SK-N-SH (cell line): ENCODE results near the gene NTM. TPM values are rescaled to one million over a fixed set of nuclear protein-coding genes. Genes with fewer than 3 reads are reported as not detected.

ENCODE experiments used
- CTCF ChIA-PET: fragments of 300-600, 350-600 bp; formaldehyde crosslinking; extraction: SDS; loops from one replicate; lab custom pipeline; 2021; lab: Yijun Ruan, JAX
- POLR2A ChIA-PET: fragments of 350-600 bp; sonication (Branson Sonifier 250); formaldehyde crosslinking; extraction: SDS; loops from one replicate; lab custom pipeline; 2020; ENCODE audit warnings: antibody characterized with exemption, inconsistent platforms; lab: Yijun Ruan, JAX
- DNase-seq: peaks from one replicate; pipeline ENCODE4 v3.0.0; 2012
- H2AFZ ChIP-seq: fragments of 200-600 bp; sonication (generic); 2 replicates; pipeline ENCODE4 v1.8.1; 2016; ENCODE audit warnings: antibody characterized with exemption, mild to moderate bottlenecking, low read depth
- H3F3A ChIP-seq: fragments of 200-600 bp; sonication (generic); replicated peaks from 2 replicates; pipeline ENCODE3; 2016; ENCODE audit warnings: antibody characterized with exemption, mild to moderate bottlenecking; ENCODE audit not compliant: insufficient read depth
- H3K27ac ChIP-seq, 2 experiments: fragments of 200-500 bp in 1 of 2; fragments of 200-600 bp in 1 of 2; sonication (Bioruptor generic) in 1 of 2; sonication (generic), shearing (Covaris generic) in 1 of 2; 2 replicates each; pipeline versions ENCODE4 v1.5.1 to v1.6.1; 2014 to 2016; ENCODE audit warnings: low read depth in 2 of 2, inconsistent platforms in 1 of 2, low read length in 1 of 2, mild to moderate bottlenecking in 1 of 2, mixed read lengths in 1 of 2
- H3K27me3 ChIP-seq: fragments of 200-600 bp; sonication (generic), shearing (Covaris generic); 2 replicates; pipeline ENCODE4 v1.6.1; 2016; ENCODE audit warnings: mixed run types; ENCODE audit not compliant: insufficient read depth
- H3K36me3 ChIP-seq, 2 experiments: fragments of 200-500 bp in 1 of 2; fragments of 200-600 bp in 1 of 2; sonication (Bioruptor generic) in 1 of 2; sonication (generic) in 1 of 2; replicated peaks in 1 of 2; 2 replicates each; pipeline versions ENCODE3 to v1.5.1; 2014 to 2016; ENCODE audit warnings: low read length in 1 of 2, mild to moderate bottlenecking in 1 of 2; ENCODE audit not compliant: insufficient read depth in 2 of 2, control insufficient read depth in 1 of 2
- H3K4me1 ChIP-seq, 2 experiments: fragments of 200-500 bp in 1 of 2; fragments of 200-600 bp in 1 of 2; sonication (Bioruptor generic) in 1 of 2; sonication (generic), shearing (Covaris generic) in 1 of 2; 2 replicates each; pipeline versions ENCODE4 v1.5.1 to v1.6.1; 2014 to 2016; ENCODE audit warnings: low read depth in 1 of 2, low read length in 1 of 2, mixed run types in 1 of 2; ENCODE audit not compliant: insufficient read depth in 2 of 2, control insufficient read depth in 1 of 2
- H3K4me2 ChIP-seq: fragments of 200-600 bp; sonication (generic), shearing (Covaris generic); 2 replicates; pipeline ENCODE4 v1.6.1; 2017; ENCODE audit warnings: mixed run types
- H3K4me3 ChIP-seq, 2 experiments: fragments of 200-500 bp in 1 of 2; fragments of 200-600 bp in 1 of 2; sonication (Bioruptor generic) in 1 of 2; sonication (generic), shearing (Covaris generic) in 1 of 2; 2 replicates each; pipeline versions ENCODE4 v1.5.1 to v1.8.1; 2014 to 2016; ENCODE audit warnings: low read depth in 2 of 2, inconsistent platforms in 1 of 2, low read length in 1 of 2, mild to moderate bottlenecking in 1 of 2, mixed read lengths in 1 of 2, moderate library complexity in 1 of 2
- H3K79me2 ChIP-seq: fragments of 200-600 bp; sonication (generic); 2 replicates; pipeline ENCODE4 v1.8.1; 2017; ENCODE audit warnings: mild to moderate bottlenecking; ENCODE audit not compliant: insufficient read depth
- H3K9ac ChIP-seq: fragments of 200-600 bp; sonication (generic); 2 replicates; pipeline ENCODE4 v1.6.1; 2017; ENCODE audit warnings: mixed run types
- H3K9me2 ChIP-seq: fragments of 200-600 bp; sonication (generic); 2 replicates; pipeline ENCODE4 v1.6.1; 2017; ENCODE audit warnings: mixed run types
- H3K9me3 ChIP-seq: fragments of 200-600 bp; sonication (generic); 2 replicates; pipeline ENCODE4 v1.6.1; 2017; ENCODE audit warnings: mixed run types, mild to moderate bottlenecking, moderate library complexity
- H4K20me1 ChIP-seq: fragments of 200-600 bp; sonication (generic); 2 replicates; pipeline ENCODE4 v1.6.1; 2017; ENCODE audit warnings: mild to moderate bottlenecking, mixed run types; ENCODE audit not compliant: insufficient read depth
- CTCF ChIP-seq: fragments of 200-600 bp; sonication (generic); IDR thresholded peaks from 2 replicates; pipeline ENCODE4 v1.6.1; 2017; ENCODE audit warnings: antibody characterized with exemption, mild to moderate bottlenecking, moderate library complexity
- ELF1 ChIP-seq: IDR thresholded peaks from 2 replicates; pipeline ENCODE4 v1.4.0; 2012
- JUND ChIP-seq: IDR thresholded peaks from 2 replicates; pipeline ENCODE4 v1.4.0; 2012
- MAX ChIP-seq: IDR thresholded peaks from 2 replicates; pipeline ENCODE4 v1.4.0; 2012; ENCODE audit warnings: low read depth
- NRF1 ChIP-seq: IDR thresholded peaks from 2 replicates; pipeline ENCODE4 v1.6.1; 2012; ENCODE audit warnings: low read depth, mild to moderate bottlenecking, low read length
- POLR2AphosphoS5 ChIP-seq: IDR thresholded peaks from 2 replicates; pipeline ENCODE4 v1.6.1; 2012; ENCODE audit warnings: low read depth, low read length
- RAD21 ChIP-seq: IDR thresholded peaks from 2 replicates; pipeline ENCODE4 v1.6.1; 2012; ENCODE audit warnings: mild to moderate bottlenecking, low read length
- RFX5 ChIP-seq: IDR thresholded peaks from 2 replicates; pipeline ENCODE4 v1.6.1; 2012; ENCODE audit warnings: mild to moderate bottlenecking, improper control_type of control experiment, low read length
- SMC3 ChIP-seq: IDR thresholded peaks from 2 replicates; pipeline ENCODE4 v1.6.1; 2012; ENCODE audit warnings: low read depth, low read length, improper control_type of control experiment
- TEAD4 ChIP-seq: IDR thresholded peaks from 2 replicates; pipeline ENCODE4 v1.4.0; 2012; ENCODE audit warnings: mild to moderate bottlenecking, borderline replicate concordance; ENCODE audit not compliant: insufficient read depth
- USF2 ChIP-seq: fragments of 150-350 bp; IDR thresholded peaks from 2 replicates; pipeline ENCODE4 v1.6.1; 2017; ENCODE audit warnings: antibody characterized with exemption, low read length, low read depth, borderline replicate concordance
- ZBTB33 ChIP-seq: IDR thresholded peaks from 2 replicates; pipeline ENCODE4 v1.4.0; 2012; ENCODE audit warnings: low read depth, borderline replicate concordance
- WGBS: methylation state at CpG from one replicate; pipeline ENCODE4 v1.1.6; 2017; ENCODE audit warnings: low lambda C conversion rate; 5-methylcytosine and 5-hydroxymethylcytosine counted together
- polyA plus RNA-seq, 3 experiments: library from polyadenylated mRNA; depleted of rRNA; stranded (reverse); fragments of >200 nt; gene quantifications; 2 replicates each; pipeline ENCODE4 v1.2.3, GENCODE V29; 2012

NTM gene
- polyA plus RNA-seq, 1 of the 3 experiments (the other 2 are of a cell fraction) = 20.0 TPM

- H3K9me3 ChIP-seq = no peaks in the 10 kb centered on the region
- CTCF ChIA-PET = interaction anchor here (2.3 kb wide), 1 partner anchor 13 kb away, joined by 10 read pairs; no protein-coding TSS in a partner anchor
- no peak overlapping the region for H3K9ac ChIP-seq
- 83% methylated on average over 6 of the region's 6 CpGs for WGBS
- H3K4me2 ChIP-seq = no peak overlapping the region
- DNase-seq = no peak
- no peak overlapping the region for H3K27ac ChIP-seq
- no peaks in the 10 kb centered on the region for H3K27me3 ChIP-seq
- H3K9me2 ChIP-seq = no peaks in the 10 kb centered on the region
- no peaks in the 10 kb centered on the region for H3K36me3 ChIP-seq
- POLR2A ChIA-PET = no interaction called here
- peaks cover 0 to 8% of the 10 kb centered on the region in 2 experiments; a peak in 1 of 4 replicates for H3K4me1 ChIP-seq
- no peaks in the 10 kb centered on the region for H4K20me1 ChIP-seq
- H3K4me3 ChIP-seq = no peak overlapping the region
- no peak overlapping the region for H2AFZ ChIP-seq
- no peaks in the 10 kb centered on the region for H3K79me2 ChIP-seq
- TF ChIP-seq NRF1 = no peak
- TF ChIP-seq USF2 = no peak
- no peak for TF ChIP-seq SMC3
- no peak for TF ChIP-seq RAD21
- no peak for TF ChIP-seq MAX
- TF ChIP-seq ELF1 = no peak
- TF ChIP-seq POLR2AphosphoS5 = no peak
- no peaks in the 10 kb centered on the region for H3F3A ChIP-seq
Observed at GRCh38 chr11:131880976-131881375, 510.6 kb downstream of the NTM start.

- Histone ChIP-seq H3K4me2 (no peak overlapping the region), H3K79me2 (no peaks in the 10 kb centered on the region), H3K27ac (no peak overlapping the region), H3F3A (peaks cover 7% of the 10 kb centered on the region), H3K4me3 (no peak overlapping the region), H2AFZ (no peak overlapping the region), H3K27me3 (no peaks in the 10 kb centered on the region), H3K4me1 (peaks cover 0 to 12% of the 10 kb centered on the region in 2 experiments; a peak in 2 of 4 replicates), H3K36me3 (no peaks in the 10 kb centered on the region), H3K9ac (no peak overlapping the region), H3K9me2 (no peaks in the 10 kb centered on the region), H3K9me3 (no peaks in the 10 kb centered on the region), H4K20me1 (no peaks in the 10 kb centered on the region)
- TF ChIP-seq CTCF (peak; percentile 23; the same call in 1 of the 2 replicates), RFX5 (no peak), TEAD4 (no peak), ZBTB33 (no peak), JUND (no peak)
- ChIA-PET POLR2A (no interaction called here), CTCF (interaction anchor here (1.9 kb wide), 1 partner anchor 15 kb away, joined by 7 read pairs; no protein-coding TSS in a partner anchor)
- DNase-seq = no peak
- WGBS = 84% methylated on average over 6 of the region's 6 CpGs
Observed at GRCh38 chr11:131883332-131883731, 512.9 kb downstream of the NTM start.
